Keratinocyte (primary cell): ENCODE data around the gene IL11RA. TPM values are rescaled to one million over a fixed set of nuclear protein-coding genes. Genes with fewer than 3 reads are reported as not detected.

ENCODE experiments used
- DNase-seq: peaks from one replicate; pipeline ENCODE4 v3.0.0-alpha.2; 2011; ENCODE audit warnings: low read depth, missing footprints, low spot score
- FAIRE-seq: peaks from 2 replicates; lab custom pipeline; 2011; peaks lifted over from hg19 to GRCh38; lab: Jason Lieb, UNC
- H2AFZ ChIP-seq: 2 replicates; pipeline ENCODE4 v1.6.0; 2012; ENCODE audit warnings: low read length, control low read depth, inconsistent platforms; ENCODE audit not compliant: control insufficient read depth
- H3K27ac ChIP-seq: 2 replicates; pipeline ENCODE4 v1.5.1; 2011; ENCODE audit warnings: low read length; ENCODE audit not compliant: control insufficient read depth, insufficient read depth
- H3K27me3 ChIP-seq: 3 replicates; pipeline ENCODE4 v1.6.0; 2011; ENCODE audit warnings: low read length; ENCODE audit not compliant: control insufficient read depth, insufficient read depth; ENCODE audit errors: extremely low read depth
- H3K36me3 ChIP-seq, 2 experiments: 2 replicates in 1 of 2; 3 replicates in 1 of 2; pipeline ENCODE4 v1.5.1; 2011; ENCODE audit warnings: low read length in 2 of 2, mild to moderate bottlenecking in 1 of 2; ENCODE audit not compliant: control insufficient read depth in 2 of 2, insufficient read depth in 2 of 2; ENCODE audit errors: extremely low read depth in 1 of 2
- H3K4me1 ChIP-seq: 3 replicates; pipeline ENCODE4 v1.5.1; 2011; ENCODE audit warnings: low read length; ENCODE audit not compliant: control insufficient read depth, insufficient read depth; ENCODE audit errors: extremely low read depth
- H3K4me2 ChIP-seq: 3 replicates; pipeline ENCODE4 v1.6.0; 2011; ENCODE audit warnings: low read depth, low read length; ENCODE audit not compliant: control insufficient read depth, insufficient read depth; ENCODE audit errors: extremely low read depth
- H3K4me3 ChIP-seq, 3 experiments: fragments of 200-600 bp in 1 of 3; sonication (generic) in 1 of 3; 2 replicates in 2 of 3; 3 replicates in 1 of 3; pipeline ENCODE4 v1.5.1; 2011 to 2016; ENCODE audit warnings: low read length in 3 of 3, mild to moderate bottlenecking in 3 of 3, control low read depth in 2 of 3, inconsistent platforms in 1 of 3, low read depth in 1 of 3, mixed read lengths in 1 of 3, mixed run types in 1 of 3, moderate library complexity in 1 of 3; ENCODE audit not compliant: control insufficient read depth in 2 of 3, insufficient read depth in 2 of 3; ENCODE audit errors: extremely low read depth in 1 of 3
- H3K79me2 ChIP-seq: 2 replicates; pipeline ENCODE4 v1.6.0; 2012; ENCODE audit warnings: low read length; ENCODE audit not compliant: control insufficient read depth, insufficient read depth
- H3K9ac ChIP-seq: 3 replicates; pipeline ENCODE4 v1.6.0; 2011; ENCODE audit warnings: low read length; ENCODE audit not compliant: control insufficient read depth, insufficient read depth; ENCODE audit errors: extremely low read depth
- H3K9me1 ChIP-seq: 3 replicates; pipeline ENCODE4 v1.6.0; 2011; ENCODE audit warnings: low read length; ENCODE audit not compliant: control insufficient read depth, insufficient read depth; ENCODE audit errors: extremely low read depth
- H3K9me3 ChIP-seq: 2 replicates; pipeline ENCODE4 v1.5.1; 2012; ENCODE audit warnings: low read depth, low read length; ENCODE audit not compliant: control insufficient read depth
- H4K20me1 ChIP-seq: 3 replicates; pipeline ENCODE4 v1.6.0; 2011; ENCODE audit warnings: low read length; ENCODE audit not compliant: control insufficient read depth, insufficient read depth; ENCODE audit errors: extremely low read depth
- CTCF ChIP-seq, 3 experiments: IDR thresholded peaks in 1 of 3; conservative IDR thresholded peaks in 1 of 3; optimal IDR thresholded peaks in 1 of 3; 2 replicates in 2 of 3; 3 replicates in 1 of 3; pipeline versions ENCODE3 to v1.5.1; 2011; ENCODE audit warnings: low read length in 3 of 3, mild to moderate bottlenecking in 3 of 3, moderate library complexity in 2 of 3, control low read depth in 1 of 3, inconsistent platforms in 1 of 3; ENCODE audit not compliant: insufficient read depth in 2 of 3; ENCODE audit errors: extremely low read depth in 1 of 3
- EZH2 ChIP-seq: IDR thresholded peaks from one replicate; pipeline ENCODE4 v1.6.1; 2012; ENCODE audit warnings: inconsistent platforms, mild to moderate bottlenecking, low read length, moderate library complexity
- dilution Hi-C: fragments of 300-500 bp; cut with MboI; formaldehyde crosslinking; loops from one replicate; pipeline ENCODE4 v1.7.0; 2020; ENCODE audit warnings: low sequenced_read_pairs; ENCODE audit not compliant: extremely low pct_ligation_motif_present
- polyA plus RNA-seq, 5 experiments: library from polyadenylated mRNA; depleted of rRNA in 3 of 5; stranded (reverse) in 3 of 5; stranded (forward) in 1 of 5; unstranded in 1 of 5; fragments of >200 nt; gene quantifications; 1 replicate in 1 of 5; 2 replicates in 3 of 5; 3 replicates in 1 of 5; pipeline versions ENCODE4 v1.2.1 to v1.2.3, GENCODE V29; 2011 to 2012; ENCODE audit warnings: missing spikeins in 2 of 5, low read depth in 1 of 5, low replicate concordance in 1 of 5

Gene IL11RA
- polyA plus RNA-seq, 1 donor (not counting 4 experiments of a cell fraction or from before 2014, with no cell fraction given) = 3.1 TPM

GRCh38 chr9:34634551-34635248 lies 17.3 kb upstream of the IL11RA start:
- TF ChIP-seq CTCF (optimal IDR thresholded peaks at IDR 0.05 in 1 of 3, IDR thresholded peaks at IDR 0.05 in 1 of 3, conservative IDR thresholded peaks at IDR 0.05 in 1 of 3; ENCODE audit: extremely low read depth in 1 of 3, insufficient read depth in 2 of 3, low read length in 3 of 3) (no peak), EZH2 (no peak)
- no peak overlapping the region for H3K9ac ChIP-seq
- H3K9me3 ChIP-seq = no peaks in the 10 kb centered on the region
- H3K27ac ChIP-seq = no peak overlapping the region
- no peaks in the 10 kb centered on the region for H3K9me1 ChIP-seq
- peaks cover 25% of the 10 kb centered on the region for H3K79me2 ChIP-seq
- H3K4me3 ChIP-seq = no peak overlapping the region
- peaks cover 28% of the 10 kb centered on the region for H3K4me1 ChIP-seq
- DNase-seq (no peak), FAIRE-seq (no peak)
- peaks cover 2% of the 10 kb centered on the region for H4K20me1 ChIP-seq
- peaks cover 6% of the 10 kb centered on the region for H3K27me3 ChIP-seq
- H2AFZ ChIP-seq = no peak overlapping the region
- dilution Hi-C loops = no loop called here
- no peak overlapping the region for H3K4me2 ChIP-seq
- peaks cover 11 to 12% of the 10 kb centered on the region in 2 experiments for H3K36me3 ChIP-seq

- FAIRE-seq (no peak), DNase-seq (no peak)
- dilution Hi-C loops = no loop called here
- peaks cover 25% of the 10 kb centered on the region for H3K79me2 ChIP-seq
- no peak overlapping the region for H2AFZ ChIP-seq
- H3K4me3 ChIP-seq = peak overlapping the region in 1 of 3 experiments; percentile 24
- no peaks in the 10 kb centered on the region for H3K9me1 ChIP-seq
- peaks cover 2% of the 10 kb centered on the region for H4K20me1 ChIP-seq
- H3K4me2 ChIP-seq = peak overlapping the region; percentile 97
- no peak overlapping the region for H3K27ac ChIP-seq
- peak overlapping the region; percentile 25 for H3K9ac ChIP-seq
- peaks cover 11 to 12% of the 10 kb centered on the region in 2 experiments for H3K36me3 ChIP-seq
- no peaks in the 10 kb centered on the region for H3K9me3 ChIP-seq
- H3K4me1 ChIP-seq = peaks cover 28% of the 10 kb centered on the region
- peaks cover under 1% of the 10 kb centered on the region for H3K27me3 ChIP-seq
- TF ChIP-seq EZH2 (no peak), CTCF (optimal IDR thresholded peaks at IDR 0.05 in 1 of 3, IDR thresholded peaks at IDR 0.05 in 1 of 3, conservative IDR thresholded peaks at IDR 0.05 in 1 of 3; ENCODE audit: extremely low read depth in 1 of 3, insufficient read depth in 2 of 3, low read length in 3 of 3) (no peak)
Observed at GRCh38 chr9:34635556-34635955, 16.4 kb upstream of the IL11RA start.
